ENCODE data around the gene FNDC5.
A peak's percentile ranks its signal among the peaks of the same experiment; 100 is the strongest.
"Not testable (repeated sequence)": the region's sequence is repeated elsewhere in the genome, so short reads cannot be mapped to it uniquely, and the experiment has no call there.

FNDC5 gene

DNA sequence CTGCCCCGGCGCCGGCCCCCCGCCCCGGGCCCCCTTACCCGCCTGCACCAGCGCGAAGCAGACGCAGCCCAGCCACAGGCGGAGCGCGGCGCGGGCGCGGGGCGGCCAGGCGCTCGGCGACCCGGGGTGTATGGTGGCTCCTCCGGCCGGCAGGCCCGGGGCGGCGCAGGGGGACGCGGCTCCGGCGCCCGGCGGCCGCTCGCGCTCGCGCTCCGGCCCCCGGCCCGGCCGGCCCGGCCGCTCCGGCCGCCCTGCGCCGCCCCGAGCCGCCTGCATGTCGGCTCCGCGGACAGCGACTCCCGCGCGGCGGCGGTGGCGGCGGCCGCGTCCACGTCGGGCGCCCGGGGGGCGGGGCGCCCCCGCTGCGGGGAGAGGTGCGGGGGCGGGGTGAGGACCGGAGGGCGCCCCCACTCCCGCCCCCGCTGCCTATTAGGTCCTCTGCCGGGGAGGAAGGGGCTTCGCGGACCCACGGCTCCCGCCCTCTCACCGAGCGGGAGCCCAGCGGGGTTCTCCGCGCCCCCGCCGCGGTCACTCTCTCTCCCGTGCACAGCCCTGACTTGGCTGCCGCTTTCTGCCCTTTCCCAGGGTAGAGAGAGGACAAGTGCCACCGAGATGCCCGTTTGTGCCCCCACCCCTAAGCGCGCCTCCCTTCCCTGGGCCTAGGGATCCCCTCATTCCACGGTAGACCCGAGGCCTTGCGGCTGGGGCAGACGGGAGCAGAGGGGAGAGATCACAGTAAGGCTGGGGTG lies at the start of gene FNDC5:
Gene FNDC5 (minus strand): TSS at position 298 of the 749 bp plus-strand sequence.
- no peak for DNase-seq

DNA sequence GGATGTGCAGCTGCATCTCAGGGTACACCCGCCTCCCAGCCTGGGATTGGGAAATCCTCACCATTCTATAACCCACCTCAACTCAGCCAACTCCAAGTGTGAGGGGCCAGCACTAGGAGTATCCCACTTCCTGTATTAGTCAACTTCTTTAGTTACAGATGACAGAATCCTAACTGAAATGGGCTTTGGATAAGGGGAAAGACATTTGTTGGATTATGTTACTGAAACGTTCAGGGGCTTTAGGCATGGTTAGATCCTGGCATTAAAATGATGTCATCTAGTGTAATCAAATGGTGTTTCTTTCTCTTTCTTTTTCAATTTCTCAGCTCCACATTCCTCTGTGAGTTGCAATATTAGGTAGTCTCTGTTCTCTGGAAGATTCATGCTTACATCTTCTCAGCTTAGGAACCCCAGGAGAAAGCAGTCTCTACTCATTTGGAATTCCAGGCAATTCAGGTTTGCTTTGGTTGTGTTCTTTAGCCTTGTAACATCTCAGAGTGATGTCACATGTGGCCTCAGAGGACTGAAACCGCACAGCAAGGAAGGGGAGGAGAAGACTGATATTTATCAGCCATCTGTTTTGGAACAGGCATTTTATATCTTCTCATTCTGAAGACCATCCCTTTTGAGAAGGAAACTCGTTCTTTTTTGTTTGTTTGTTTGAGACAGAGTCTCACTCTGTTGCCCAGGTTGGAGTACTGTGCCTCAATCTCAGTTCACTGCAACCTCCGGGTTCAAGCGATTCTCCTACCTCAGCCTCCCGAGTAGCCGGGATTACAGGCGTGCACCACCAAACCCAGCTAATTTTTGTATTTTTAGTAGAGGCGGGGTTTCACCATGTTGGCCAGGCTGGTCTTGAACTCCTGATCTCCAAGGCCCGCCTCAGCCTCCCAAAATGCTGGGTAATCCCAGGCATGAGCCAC lies 49.4 kb upstream of the FNDC5 start:
- DNase-seq, result no peak

DNA sequence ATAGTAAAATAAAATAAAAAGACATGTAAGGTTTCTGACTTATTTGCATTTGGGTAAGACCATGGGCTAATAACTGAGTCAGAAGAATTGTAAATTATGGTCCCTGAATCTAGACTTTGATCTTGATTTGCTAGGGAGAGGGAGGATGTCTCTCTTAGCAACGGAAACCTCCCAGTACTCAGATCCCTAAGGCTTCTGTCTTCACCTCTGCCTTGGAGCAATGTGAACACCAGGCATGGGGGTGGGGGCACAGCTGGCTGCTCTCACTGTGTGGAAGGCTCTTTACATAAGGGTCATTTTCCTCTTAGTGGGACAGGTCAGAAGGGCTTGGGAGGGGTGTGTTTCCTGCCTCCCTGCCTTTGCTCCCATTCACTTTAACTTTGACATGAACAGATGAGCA lies 47.5 kb upstream of the FNDC5 start:
- DNase-seq, result no peak

DNA sequence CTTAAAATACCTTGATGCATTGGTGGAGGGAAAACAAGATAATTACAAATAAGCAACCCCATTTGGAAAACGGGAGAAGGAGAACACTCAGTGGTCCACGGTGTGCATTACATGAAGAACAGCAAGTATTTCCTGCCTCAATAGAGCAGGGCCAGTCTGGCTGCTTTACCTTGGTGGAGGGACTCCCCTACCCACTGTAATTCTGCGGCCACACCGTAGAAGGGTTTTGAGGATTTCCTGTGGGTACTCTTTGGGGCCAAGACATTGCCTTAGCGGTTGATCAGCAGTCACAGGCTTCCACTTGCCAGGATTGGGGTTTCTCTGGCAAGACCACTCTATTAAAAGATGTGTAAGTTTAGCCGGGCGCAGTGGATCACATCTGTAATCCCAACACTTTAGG lies 46.8 kb upstream of the FNDC5 start:
- no peak for DNase-seq

DNA sequence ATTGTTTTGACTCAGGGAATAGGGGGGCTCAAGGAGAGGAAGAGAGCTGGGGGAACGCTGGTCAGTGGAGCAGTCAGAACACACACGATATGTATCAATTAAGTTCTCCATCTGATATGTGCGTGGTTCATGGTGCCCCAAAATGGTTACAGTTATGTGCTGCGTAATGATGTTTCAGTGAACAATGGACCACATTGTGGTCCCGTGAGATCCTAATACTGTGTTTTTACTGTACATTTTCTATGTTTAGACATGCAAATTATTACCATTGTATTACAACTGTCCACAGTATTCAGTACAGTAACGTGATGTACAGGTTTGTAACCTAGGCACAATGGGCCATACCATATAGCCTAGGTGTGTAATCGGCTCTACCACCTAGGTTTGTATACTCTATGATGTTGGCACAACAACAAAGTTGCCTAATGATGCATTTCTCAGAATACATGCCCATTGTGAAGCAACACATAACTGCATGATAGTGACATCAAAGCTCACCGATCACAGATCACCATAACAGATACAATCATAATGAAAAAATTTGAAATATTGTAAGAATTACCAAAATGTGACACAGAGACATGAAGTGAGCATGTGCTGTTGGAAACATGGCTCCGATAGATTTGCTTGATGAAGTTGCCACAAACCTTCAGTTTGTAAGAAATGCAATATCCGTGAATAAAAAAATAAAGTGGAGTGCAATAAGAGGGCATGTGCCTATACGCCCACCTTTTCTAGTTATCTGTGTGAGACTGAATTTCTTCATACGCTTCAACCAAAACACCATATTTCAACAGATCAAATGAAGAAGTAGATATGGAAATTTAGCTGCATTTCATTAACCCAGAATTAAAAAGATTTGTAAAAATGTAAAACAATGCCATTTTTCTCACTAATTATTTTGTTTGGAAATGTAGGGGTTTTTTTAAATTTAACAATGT lies 45.3 kb upstream of the FNDC5 start:
- no peak for DNase-seq

DNA sequence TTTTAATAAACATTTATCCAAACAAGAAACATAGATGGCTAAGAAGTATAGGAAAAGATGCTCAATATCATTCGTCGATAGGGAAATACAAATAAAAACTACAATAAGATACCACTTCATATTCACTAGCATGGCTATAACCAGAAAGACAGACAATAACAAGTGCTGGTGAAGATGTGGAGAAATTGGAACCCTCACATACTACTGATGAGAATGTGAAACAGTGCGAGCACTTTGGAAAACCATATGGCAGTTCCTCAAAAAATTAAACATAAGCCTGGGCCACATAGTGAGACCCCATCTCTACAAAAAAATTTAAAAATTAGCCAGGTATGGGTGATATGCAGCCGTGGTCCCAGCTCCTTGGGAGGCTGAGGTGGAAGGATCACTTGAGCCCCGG lies 39.6 kb upstream of the FNDC5 start:
- no peak for DNase-seq

DNA sequence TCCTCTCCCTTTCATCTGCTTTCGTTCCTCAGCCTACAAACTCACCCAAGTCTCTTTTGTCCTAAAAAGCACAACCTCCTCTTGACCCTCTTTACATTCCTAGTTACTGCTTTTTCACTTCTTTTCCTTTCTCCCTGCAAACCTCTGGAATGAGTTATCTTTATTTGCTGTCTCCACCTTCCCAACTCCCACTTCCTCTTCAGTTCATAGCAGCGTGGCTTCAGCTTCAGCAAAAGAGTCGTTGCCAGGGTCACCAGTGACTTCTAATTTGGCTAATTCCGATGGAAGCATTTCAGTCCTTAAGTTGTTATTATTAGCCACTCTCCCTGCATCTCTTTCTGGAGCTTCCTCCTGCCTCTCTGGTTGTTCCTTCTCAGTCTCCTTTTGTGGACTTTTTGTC lies 36.7 kb upstream of the FNDC5 start:
- DNase-seq, result no peak

DNA sequence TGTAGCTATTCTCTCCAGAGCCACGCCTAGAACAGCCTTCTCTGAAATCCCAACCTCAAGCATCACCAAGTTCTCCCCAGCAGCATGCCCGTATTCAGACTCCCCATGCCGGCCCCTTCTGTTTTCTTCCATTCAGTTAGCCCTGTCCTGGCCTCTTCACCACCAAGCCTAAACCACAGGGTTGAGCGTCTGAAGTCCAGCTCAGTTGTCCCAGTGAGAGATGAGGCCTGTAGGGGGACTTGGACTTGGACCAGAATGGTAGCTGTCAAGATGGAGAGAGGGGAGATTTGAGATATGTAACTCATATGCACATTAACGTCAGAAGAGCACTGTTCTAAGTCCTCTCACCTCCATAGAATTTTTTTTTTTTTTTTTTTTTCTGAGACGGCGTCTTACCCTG lies 35.9 kb upstream of the FNDC5 start:
- no peak for DNase-seq

DNA sequence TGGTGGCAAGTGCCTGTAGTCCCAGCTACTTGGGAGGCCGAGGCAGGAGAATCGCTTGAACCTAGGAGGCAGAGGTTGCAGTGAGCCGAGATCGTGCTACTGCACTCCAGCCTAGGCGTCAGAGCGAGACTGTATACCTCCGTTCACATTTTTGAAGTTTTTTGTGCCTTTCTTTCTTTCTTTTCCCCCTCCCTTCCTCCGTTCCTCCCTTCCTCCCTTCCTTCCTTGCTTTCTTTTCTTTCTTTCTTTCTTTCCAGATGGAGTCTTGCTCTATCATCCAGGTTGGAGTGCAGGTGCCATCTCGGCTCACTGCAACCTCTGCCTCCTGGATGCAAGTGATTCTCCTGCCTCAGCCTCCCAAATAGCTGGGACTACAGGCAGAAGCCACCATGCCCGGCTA lies 34.9 kb upstream of the FNDC5 start:
- DNase-seq, result not testable (repeated sequence)

DNA sequence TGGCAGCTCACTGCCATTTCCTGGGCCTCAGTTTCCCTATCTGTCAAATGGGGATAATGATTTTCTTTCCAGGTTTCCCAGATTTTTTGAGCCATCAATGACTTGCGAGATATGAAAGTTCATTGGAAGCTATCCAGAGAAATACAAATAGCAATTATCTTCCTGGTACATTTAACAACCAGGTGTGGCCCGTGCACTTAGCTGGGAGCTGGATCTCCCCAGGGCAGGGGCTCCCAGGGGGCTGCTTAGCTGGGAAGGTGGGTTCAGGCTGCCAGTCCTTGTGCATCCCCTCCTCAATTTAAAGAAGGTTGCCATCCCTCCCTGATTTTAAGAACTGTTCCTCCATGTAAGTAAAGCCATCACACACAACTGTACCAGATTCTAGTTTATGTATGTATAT lies 34.1 kb upstream of the FNDC5 start:
- DNase-seq, result no peak

DNA sequence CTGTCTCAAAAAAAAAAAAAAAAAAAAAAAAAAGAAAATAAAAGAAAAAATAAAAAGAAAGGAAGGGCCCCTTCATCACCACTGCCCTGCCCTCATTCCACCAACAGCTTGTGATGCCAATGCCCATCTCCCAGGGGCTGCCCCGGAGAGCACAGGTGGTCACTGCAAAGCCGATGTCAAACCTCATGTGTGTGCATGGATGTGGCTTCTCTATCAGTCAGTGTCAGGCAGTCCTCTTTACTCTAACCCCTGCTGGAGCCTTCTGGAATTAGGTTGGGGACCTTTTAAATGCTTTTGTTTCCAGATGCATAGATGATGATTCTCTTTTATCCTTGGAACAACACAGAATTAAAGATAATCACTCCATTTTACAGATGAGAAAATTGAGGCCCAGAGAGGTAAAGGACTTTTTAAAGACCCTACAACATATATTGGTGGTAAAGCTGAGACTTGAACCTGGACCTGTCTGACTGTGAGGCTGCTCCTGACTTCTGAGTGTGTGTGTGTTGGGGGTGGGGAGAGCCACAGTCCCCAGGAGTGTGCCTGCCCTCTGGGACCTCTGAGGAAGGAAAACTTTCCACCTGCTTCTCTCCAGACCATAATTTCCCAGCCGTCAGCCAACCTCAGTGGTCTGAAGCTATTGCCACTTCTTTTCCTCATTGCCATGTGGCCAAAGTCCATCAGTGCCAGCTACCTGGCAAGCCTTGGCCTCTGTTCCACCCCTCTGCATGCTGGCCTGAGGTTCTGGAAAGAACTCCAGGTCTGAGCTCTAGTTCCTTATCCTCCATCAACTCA lies 33.5 kb upstream of the FNDC5 start:
- DNase-seq, result no peak

DNA sequence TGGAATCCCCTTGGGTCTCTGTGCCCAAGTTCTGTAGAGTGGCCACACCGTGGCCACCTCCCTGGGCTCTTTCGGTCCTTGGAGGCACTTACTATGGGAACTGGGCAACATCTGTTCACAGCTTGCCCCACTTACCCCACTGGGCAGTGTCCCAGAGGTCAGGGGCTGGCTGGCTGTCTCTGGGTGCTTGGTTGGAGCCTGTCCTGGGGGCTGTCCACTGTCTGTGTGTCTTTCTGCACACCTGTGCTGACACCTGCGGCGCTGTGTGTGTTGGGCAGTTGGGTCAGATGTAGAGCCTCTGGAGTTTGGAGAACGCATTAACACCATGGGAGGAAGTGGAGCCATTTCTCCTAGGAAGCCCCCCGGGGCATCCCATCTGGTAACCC lies 31.8 kb upstream of the FNDC5 start:
- no peak for DNase-seq

DNA sequence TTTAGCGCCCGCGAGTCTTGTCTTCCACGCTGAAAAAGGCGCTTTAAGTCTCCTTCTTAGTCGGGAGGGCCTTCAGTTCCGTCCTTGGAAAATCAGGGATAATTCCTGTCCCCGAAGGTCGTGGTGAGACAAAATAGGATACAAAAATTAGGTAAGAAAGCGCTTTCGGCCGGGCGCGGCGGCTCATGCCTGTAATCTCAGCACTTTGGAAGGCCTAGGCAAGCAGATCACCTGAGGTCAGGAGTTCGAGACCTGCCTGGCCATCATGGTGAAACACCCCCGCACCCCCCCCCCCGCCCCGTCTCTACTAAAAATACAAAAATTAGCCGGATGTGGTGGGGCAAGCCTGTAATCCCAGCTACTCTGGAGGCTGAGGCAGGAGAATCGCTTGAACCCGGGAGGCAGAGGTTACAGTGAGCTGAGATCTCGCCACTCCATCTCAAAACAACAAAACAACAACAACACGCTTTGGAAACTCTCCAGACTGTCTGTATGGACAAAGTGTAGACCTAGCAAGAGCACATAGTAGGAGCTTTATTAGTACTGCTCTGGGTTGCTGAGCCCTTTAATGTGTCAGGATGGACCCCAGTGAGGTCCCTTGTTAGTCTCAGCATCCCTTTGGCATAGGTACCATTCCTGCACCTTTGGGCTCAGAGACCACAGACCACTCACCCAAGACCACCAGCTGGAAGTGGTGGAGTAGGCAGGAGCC lies 31.3 kb upstream of the FNDC5 start:
- DNase-seq, result no peak

DNA sequence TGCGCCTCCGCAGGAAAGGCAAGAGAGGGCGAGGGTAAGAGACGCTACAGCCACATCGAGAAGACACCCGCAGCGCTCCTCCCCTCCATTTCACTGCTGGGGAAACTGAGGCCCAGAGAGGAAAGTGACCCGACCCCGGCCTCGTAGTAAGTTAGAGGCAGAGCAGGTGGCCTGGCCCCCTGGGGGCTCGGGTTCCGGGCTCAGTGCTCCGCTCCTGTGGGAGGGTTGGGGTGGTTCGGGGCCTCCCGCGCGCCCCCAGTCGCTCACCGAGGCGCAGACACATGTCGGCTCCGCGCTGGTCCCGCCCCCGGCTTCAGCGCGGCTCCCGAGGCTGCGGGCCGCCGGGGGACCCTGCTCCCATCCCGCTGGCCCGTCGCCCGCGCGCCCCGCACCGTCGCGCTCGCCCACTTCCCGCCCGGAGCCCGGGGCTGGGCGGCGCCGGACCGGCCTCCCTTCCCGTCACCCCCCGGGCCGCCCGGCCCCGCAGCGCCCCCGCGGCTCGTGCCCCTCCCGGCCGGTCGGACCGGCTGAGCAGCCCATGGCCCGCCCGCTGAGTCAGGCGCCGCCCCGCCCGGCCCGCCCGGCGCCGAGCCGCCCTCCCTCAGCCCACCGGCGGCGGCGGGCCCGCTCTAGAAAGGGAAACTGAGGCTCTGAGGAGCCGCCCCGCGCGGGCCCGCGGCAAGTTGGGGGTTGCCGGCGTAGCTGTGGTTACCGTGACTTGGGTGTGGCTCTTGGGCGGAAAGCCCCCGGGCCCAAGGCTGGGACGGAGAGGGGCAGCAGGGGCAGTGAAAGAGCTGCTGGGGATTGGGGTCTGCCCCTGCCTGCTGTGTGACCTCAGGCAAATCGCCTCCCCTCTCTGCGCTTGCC lies 30.5 kb upstream of the FNDC5 start, which contains the start of gene TMEM54:
Gene TMEM54 (minus strand): TSS at position 434 of the 867 bp plus-strand sequence. CDS start 151 bp downstream, at position 283.
- DNase-seq, result peak; percentile 18

DNA sequence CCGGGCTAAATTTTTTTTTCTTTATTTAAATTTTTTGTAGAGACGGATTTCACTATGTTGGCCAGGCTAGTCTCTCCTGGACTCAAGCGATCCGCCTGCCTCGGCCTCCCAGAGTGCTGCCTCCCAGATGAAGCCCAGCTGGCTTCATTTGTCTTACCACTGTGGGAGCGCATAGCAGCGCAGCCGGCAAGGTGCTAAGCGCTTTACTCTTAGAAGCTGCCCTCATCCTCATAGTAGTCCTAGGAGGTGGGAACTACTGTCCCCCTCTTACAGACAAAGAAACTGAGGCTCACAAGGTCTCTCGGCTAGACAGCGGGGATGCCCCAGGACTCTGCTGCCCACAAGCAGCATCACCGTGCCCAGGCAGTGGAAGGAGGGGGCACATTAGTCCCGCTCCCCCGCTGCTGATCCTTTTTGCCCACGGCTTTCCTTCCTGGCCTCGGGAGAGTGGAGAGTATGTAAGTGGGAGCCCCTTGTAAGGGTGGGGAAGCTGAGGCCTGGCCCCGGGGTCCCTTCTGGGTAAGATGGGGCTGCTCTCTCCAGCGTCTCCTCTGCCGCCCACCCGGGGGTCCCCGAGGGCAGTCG lies 29.8 kb upstream of the FNDC5 start:
- no peak for DNase-seq

DNA sequence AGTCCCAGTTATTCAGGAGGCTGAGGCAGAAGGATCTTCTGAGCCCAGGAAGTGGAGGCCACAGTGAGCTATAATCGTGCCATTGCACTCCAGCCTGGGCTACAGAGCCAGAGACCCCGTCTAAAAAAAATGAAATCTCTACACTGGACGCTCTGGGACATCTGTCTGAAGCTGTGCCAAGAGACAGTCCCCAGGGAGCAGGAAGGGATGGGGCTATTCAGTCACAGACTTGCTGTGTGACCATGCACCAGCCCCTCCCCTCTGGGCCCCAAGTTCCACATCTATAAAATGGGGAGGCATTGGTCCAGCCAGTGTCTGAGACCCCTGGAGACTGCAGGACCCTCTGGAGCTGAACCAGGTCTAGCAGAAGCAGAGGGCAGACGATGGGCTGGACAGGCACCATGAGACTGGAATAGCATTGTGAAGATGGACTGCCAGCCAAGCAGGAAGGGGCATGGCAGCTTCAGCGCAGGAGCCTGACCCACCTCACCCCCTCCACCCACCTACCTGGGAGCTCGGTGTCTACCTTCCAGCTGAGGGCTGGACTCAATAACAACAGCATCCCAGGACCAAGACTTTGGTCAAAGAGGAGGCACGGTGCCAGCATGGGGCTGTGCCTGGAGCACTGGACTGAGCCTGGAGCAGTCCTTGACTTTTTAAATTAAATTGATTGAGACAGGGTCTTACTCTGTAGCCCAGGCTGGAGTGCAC lies 29.0 kb upstream of the FNDC5 start:
- no peak for DNase-seq

DNA sequence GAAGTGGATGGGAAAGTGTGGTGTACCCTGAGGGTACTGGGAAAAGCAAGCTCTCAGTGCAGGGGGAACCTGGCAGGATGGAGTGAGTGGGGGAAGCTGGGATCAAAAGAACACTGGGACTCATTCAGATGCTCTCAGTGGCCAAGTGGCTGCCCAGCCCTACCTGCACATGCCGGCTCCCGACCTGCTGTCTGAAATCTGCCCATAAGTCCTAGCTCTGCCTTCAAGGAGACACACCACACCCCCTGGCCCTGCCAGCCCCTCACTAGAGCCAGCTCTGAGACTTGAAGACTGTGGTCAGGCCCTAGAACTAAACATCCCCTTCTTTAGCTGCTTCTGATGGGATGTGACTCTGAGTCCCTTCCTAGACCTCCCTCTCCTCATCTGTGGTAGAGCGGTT lies 28.2 kb upstream of the FNDC5 start:
- DNase-seq, result no peak

DNA sequence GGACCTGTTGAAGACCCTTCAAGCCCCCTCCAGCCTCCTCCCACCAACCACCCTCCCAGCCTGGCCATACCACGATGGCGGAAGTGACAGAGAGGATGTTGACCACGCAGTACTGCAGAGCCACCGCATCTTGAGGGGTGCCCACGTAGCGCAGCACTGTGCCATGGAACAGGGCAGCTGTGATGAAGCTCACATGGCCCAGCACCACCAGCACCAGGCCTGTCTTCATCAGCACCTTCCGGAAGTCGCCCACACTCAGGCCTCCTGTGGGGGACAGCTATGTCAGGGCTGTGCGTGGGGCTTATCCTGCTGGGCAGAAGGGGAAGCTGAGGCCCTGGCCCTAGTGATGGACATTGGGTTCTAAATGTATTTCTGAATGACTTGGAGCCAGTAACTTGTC lies 27.3 kb upstream of the FNDC5 start:
- DNase-seq, result no peak
